Measurements from ENCODE around the gene OR6B3.
"Not testable (repeated sequence)": the region's sequence is repeated elsewhere in the genome, so short reads cannot be mapped to it uniquely, and the experiment has no call there.

OR6B3 gene

GRCh38 chr2:240053173-240054155, at the start of gene OR6B3:
OR6B3 (minus strand) TSS chr2:240053521.
- no peak for DNase-seq

- DNase-seq, result no peak
Observed at GRCh38 chr2:240098349-240098748, 45.0 kb upstream of the OR6B3 start.

GRCh38 chr2:240095556-240096523, 42.5 kb upstream of the OR6B3 start:
- no peak for DNase-seq

GRCh38 chr2:240089306-240089705, 36.0 kb upstream of the OR6B3 start:
- no peak for DNase-seq

- DNase-seq, result no peak
Observed at GRCh38 chr2:240086563-240086962, 33.2 kb upstream of the OR6B3 start.

- DNase-seq, result no peak
Observed at GRCh38 chr2:240078631-240079030, 25.3 kb upstream of the OR6B3 start.

- DNase-seq, result no peak
Observed at GRCh38 chr2:240077442-240077841, 24.1 kb upstream of the OR6B3 start.

GRCh38 chr2:240074545-240074944, 21.2 kb upstream of the OR6B3 start:
- DNase-seq, result no peak

GRCh38 chr2:240070907-240071306, 17.6 kb upstream of the OR6B3 start:
- DNase-seq, result no peak

- DNase-seq, result no peak
Observed at GRCh38 chr2:240069829-240070228, 16.5 kb upstream of the OR6B3 start.

- no peak for DNase-seq
Observed at GRCh38 chr2:240068193-240068592, 14.9 kb upstream of the OR6B3 start.

GRCh38 chr2:240066489-240066888, 13.2 kb upstream of the OR6B3 start:
- DNase-seq, result no peak

- no peak for DNase-seq
Observed at GRCh38 chr2:240064898-240065297, 11.6 kb upstream of the OR6B3 start.

- DNase-seq, result peak; percentile 14
Observed at GRCh38 chr2:240060977-240061591, 7.8 kb upstream of the OR6B3 start.

- DNase-seq, result no peak
Observed at GRCh38 chr2:240056678-240057077, 3.4 kb upstream of the OR6B3 start.

GRCh38 chr2:240055177-240055917, 2.0 kb upstream of the OR6B3 start:
- DNase-seq, result no peak

GRCh38 chr2:240052524-240052923, 797 bp downstream of the OR6B3 start:
- no peak for DNase-seq

- no peak for DNase-seq
Observed at GRCh38 chr2:240051697-240052096, 1.6 kb downstream of the OR6B3 start.

GRCh38 chr2:240050278-240050677, 3.0 kb downstream of the OR6B3 start:
- DNase-seq, result no peak

- DNase-seq, result no peak
Observed at GRCh38 chr2:240048237-240048636, 5.1 kb downstream of the OR6B3 start.

- no peak for DNase-seq
Observed at GRCh38 chr2:240045098-240045497, 8.2 kb downstream of the OR6B3 start.

- not testable (repeated sequence) for DNase-seq
Observed at GRCh38 chr2:240044096-240044495, 9.2 kb downstream of the OR6B3 start.
